ENCODE results near the gene ZNF3. TPM values are rescaled to one million over a fixed set of nuclear protein-coding genes. Genes with fewer than 3 reads are reported as not detected.

Gene ZNF3
- total RNA-seq, 4 donors from 2014 or later, result 31.4 to 42.3 (median 36.1) TPM

- no peak overlapping the region for H3K27ac ChIP-seq
- TF ChIP-seq, protein P1, sequence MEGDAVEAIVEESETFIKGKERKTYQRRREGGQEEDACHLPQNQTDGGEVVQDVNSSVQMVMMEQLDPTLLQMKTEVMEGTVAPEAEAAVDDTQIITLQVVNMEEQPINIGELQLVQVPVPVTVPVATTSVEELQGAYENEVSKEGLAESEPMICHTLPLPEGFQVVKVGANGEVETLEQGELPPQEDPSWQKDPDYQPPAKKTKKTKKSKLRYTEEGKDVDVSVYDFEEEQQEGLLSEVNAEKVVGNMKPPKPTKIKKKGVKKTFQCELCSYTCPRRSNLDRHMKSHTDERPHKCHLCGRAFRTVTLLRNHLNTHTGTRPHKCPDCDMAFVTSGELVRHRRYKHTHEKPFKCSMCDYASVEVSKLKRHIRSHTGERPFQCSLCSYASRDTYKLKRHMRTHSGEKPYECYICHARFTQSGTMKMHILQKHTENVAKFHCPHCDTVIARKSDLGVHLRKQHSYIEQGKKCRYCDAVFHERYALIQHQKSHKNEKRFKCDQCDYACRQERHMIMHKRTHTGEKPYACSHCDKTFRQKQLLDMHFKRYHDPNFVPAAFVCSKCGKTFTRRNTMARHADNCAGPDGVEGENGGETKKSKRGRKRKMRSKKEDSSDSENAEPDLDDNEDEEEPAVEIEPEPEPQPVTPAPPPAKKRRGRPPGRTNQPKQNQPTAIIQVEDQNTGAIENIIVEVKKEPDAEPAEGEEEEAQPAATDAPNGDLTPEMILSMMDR (IDR thresholded peaks at IDR 0.05), result no peak
- no peak for TF ChIP-seq POLR2A (IDR thresholded peaks at IDR 0.05)
- DNase-seq, result no peak
- no peaks in the 10 kb centered on the region for H3K27me3 ChIP-seq
- no peaks in the 10 kb centered on the region for H3K4me1 ChIP-seq
- H3K9me3 ChIP-seq, result no peaks in the 10 kb centered on the region
- peaks cover 16 to 25% of the 10 kb centered on the region in 2 donors for H3K36me3 ChIP-seq
- 93 to 94% methylated on average over 7 of the region's 7 CpGs for WGBS, 2 donors
- H3K4me3 ChIP-seq (replicated peaks in 1 of 3), result no peak overlapping the region
- intact Hi-C loops (cut with DNase I), result no loop called here
Observed at GRCh38 chr7:100038326-100038725, 43.2 kb downstream of the ZNF3 start.

- no peak for TF ChIP-seq POLR2A (IDR thresholded peaks at IDR 0.05)
- TF ChIP-seq, protein P1 (IDR thresholded peaks at IDR 0.05), result no peak
- Histone ChIP-seq H3K4me3 (replicated peaks in 1 of 3) (no peak overlapping the region), H3K36me3 (peaks cover 26 to 43% of the 10 kb centered on the region in 2 donors), H3K27me3 (no peaks in the 10 kb centered on the region), H3K27ac (no peak overlapping the region), H3K9me3 (no peaks in the 10 kb centered on the region), H3K4me1 (no peaks in the 10 kb centered on the region)
- intact Hi-C loops (cut with DNase I), result no loop called here
- DNase-seq, result no peak
- WGBS, 2 donors, result 88 to 97% methylated on average over 6 of the region's 6 CpGs
Observed at GRCh38 chr7:100035876-100036275, 45.6 kb downstream of the ZNF3 start.

DNA sequence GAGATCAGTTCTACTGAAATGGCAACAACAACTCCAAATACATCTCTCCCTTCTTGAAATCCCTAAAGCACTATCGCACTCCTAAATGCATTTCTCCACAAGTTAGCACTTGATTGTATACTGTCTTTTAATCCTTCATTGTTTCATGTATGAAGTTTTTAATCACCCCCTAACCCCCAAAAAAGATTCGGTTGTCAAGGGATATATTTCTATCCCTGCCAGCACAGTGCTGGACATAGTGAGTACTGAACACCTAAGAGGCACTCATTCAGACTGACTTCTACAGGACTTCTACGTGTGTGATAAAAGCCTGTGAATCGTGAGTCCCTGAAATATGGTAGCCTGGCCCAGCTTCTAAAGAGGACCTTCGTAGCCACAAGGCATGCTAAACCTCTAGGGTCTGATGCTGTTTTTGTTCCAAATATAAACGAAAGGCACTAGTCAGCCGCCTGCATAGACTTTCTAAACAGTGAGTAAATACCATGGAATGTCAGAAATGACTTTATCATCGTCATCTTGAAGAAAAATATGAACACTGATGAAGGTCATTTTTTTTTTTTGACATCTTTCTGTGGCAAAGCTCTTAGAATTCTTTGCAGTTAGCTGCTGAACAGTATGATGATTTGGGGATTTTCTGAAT is 46.5 kb downstream of the ZNF3 start:
- WGBS, 2 donors, result 91% methylated on average over 8 of the region's 8 CpGs
- no peaks in the 10 kb centered on the region for H3K27me3 ChIP-seq

GRCh38 chr7:100033526-100033925 is 48.0 kb downstream of the ZNF3 start:
- no peaks in the 10 kb centered on the region for H3K4me1 ChIP-seq
- TF ChIP-seq POLR2A (IDR thresholded peaks at IDR 0.05), result no peak
- TF ChIP-seq, protein P1 (IDR thresholded peaks at IDR 0.05), result no peak
- WGBS, 2 donors, result 94 to 96% methylated on average over 6 of the region's 6 CpGs
- H3K36me3 ChIP-seq, result peaks cover 39 to 47% of the 10 kb centered on the region in 2 donors
- intact Hi-C loops (cut with DNase I), result no loop called here
- H3K27me3 ChIP-seq, result no peaks in the 10 kb centered on the region
- no peak overlapping the region for H3K27ac ChIP-seq
- H3K4me3 ChIP-seq (replicated peaks in 1 of 3), result no peak overlapping the region
- no peak for DNase-seq
- H3K9me3 ChIP-seq, result no peaks in the 10 kb centered on the region

More for the DNA sequence above, 46.5 kb downstream of the ZNF3 start:
- Histone ChIP-seq H3K9me3 (no peaks in the 10 kb centered on the region), H3K4me1 (no peaks in the 10 kb centered on the region), H3K4me3 (replicated peaks in 1 of 3) (no peak overlapping the region), H3K36me3 (peaks cover 34 to 47% of the 10 kb centered on the region in 2 donors), H3K27ac (no peak overlapping the region)
- no peak for DNase-seq
- TF ChIP-seq POLR2A (IDR thresholded peaks at IDR 0.05), result no peak
- TF ChIP-seq, protein P1 (IDR thresholded peaks at IDR 0.05), result no peak
- intact Hi-C loops (cut with DNase I), result no loop called here

DNA sequence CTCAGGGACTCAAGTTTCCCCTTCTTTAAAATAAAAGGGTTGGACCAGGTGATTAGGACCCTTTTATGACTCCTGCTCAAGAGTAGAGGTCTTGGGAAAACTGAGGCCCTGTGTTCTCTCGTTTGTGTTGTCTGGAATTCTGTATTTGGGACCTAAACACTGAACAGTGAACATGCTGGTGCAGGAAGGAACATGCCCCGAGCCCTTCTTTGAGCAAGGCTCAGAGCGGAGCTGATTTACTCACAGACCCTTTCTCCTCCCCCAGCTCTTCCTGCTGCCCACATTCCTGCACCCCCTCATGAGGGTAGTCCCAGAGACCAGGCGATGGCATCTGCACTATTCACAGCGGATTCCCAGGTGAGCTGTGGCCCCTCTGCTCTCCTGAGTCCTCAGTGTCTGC is 51.9 kb downstream of the ZNF3 start:
- intact Hi-C loops (cut with DNase I), result no loop called here
- Histone ChIP-seq H3K27me3 (no peaks in the 10 kb centered on the region), H3K36me3 (peaks cover 47 to 50% of the 10 kb centered on the region in 2 donors), H3K4me3 (replicated peaks in 1 of 3) (no peak overlapping the region), H3K9me3 (no peaks in the 10 kb centered on the region), H3K4me1 (no peaks in the 10 kb centered on the region), H3K27ac (no peak overlapping the region)
- TF ChIP-seq, protein P1 (IDR thresholded peaks at IDR 0.05), result no peak
- TF ChIP-seq POLR2A (IDR thresholded peaks at IDR 0.05), result no peak
- WGBS, 2 donors, result 87 to 89% methylated on average over 5 of the region's 5 CpGs
- DNase-seq, result no peak
